NCI-H2171 (cell line): ENCODE measurements around the gene TOM1L2.

Source experiments
- DNase-seq: peaks from one replicate; lab custom pipeline; 2025; lab: John Stamatoyannopoulos, UW

TOM1L2 gene

DNA sequence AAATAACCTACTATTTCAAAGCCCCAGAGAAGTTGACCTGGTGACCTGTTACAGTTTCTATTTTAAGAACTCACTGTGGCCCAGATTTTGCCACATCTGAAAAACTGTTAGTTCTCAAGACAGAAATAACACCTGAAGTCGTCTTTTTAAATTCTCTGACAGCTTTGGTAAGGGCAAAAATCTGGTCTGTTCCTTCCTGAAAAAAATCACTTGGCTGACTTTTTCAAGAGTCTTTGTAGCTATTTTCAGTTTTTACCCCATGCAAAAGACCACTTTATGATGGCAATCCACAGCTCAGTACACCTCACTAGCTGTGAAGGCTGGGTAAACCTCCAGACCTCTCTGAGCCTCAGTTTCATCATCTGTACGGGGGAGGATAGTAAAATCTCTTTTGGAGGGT is 74.8 kb downstream of the TOM1L2 start:
- DNase-seq, result no peak

DNA sequence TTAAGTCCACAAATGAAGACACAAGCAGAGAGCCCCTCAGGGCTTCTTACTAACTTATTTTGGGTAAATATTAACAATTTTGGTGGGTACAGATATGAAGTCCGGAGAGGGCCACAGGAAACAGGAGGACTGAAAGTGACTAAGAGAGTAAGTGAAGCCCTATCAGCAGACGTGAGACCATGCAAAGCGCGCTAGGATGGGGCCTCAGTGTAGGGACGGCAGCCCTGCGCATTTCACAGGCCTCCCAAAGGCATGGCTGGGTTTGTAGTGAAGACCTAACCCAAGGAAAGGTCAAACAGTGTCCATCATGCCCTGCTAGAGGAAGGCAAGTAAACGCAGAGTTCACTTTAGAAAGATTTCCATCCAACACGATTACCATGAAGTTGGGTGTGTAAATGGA is 75.5 kb downstream of the TOM1L2 start:
- DNase-seq, result no peak

DNA sequence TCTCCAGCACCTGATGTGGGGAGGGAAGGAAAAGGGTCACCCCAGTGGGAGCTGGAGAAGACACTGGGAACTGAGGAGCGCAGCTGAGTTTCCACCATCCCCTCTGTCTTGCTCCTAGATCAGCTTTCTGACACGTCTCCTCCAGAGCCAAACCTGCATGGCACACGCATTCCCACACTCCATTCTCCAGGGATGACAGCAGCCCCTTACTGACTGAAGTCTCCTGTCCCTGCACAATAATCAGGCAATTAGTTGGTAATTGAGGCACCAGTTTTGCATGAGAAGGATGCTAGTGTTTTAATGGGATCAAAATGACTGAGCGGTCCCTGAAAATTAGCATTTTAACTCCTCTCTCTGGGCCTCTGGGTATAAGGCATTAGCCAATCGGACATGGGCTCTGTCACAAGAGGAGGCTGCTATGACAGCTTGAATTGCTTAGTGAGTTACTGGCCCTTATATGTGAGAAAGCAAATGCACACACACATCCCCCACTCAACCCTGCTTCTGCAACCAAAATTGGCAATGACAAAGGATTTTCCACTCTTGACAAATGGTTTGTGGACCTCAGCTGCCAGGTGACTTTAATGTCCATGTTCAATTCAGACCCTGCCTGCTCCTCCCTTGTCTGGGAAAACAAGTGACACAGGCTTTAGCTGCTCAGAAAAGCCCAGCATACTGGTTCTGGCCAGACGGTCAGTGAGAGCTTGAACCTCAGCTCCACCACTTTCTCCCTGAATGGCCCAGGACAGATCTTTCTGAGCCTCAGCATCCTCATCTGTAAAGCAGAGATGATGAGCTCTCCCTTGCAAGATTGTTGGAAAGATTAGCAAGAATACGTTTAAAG is 78.2 kb downstream of the TOM1L2 start:
- DNase-seq, result no peak

DNA sequence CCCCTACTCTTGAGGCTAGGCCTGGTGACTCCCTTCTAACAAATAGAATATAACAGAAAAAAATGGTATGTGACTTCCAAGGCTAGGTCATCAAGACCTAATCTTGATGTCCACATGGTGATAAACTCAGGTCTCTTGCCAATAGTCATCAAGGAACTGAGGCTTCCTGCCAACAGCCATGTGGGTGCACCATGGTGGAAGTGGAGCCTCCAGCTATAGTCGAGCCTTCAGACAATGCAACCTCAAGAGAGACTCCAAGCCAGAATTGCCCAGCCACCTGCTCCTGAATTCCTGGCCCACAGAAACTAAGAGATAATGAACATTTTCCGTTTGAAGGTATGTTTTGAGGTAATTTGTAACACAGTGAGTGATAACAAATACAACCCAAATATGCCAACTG is 79.5 kb downstream of the TOM1L2 start:
- no peak for DNase-seq

DNA sequence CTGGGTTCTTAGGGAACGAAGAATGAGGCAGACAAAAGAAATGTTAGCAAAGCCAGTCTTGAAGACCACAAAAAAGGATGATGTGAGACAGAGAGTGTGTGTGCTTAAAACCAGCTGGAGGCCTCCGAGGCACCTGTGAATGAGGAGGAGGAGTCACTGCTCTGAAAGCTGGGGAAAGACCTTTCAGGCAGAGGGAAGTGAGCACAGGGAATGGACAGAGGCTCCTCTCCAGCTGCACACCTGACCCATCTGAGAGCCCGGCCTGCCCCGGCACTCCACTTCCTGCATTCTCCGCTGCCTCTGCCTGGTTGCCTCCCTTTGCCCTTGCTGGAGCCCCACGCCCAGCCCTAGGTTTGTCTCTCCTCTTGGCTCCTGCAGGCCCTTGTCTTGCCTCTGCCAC is 80.2 kb downstream of the TOM1L2 start:
- no peak for DNase-seq

DNA sequence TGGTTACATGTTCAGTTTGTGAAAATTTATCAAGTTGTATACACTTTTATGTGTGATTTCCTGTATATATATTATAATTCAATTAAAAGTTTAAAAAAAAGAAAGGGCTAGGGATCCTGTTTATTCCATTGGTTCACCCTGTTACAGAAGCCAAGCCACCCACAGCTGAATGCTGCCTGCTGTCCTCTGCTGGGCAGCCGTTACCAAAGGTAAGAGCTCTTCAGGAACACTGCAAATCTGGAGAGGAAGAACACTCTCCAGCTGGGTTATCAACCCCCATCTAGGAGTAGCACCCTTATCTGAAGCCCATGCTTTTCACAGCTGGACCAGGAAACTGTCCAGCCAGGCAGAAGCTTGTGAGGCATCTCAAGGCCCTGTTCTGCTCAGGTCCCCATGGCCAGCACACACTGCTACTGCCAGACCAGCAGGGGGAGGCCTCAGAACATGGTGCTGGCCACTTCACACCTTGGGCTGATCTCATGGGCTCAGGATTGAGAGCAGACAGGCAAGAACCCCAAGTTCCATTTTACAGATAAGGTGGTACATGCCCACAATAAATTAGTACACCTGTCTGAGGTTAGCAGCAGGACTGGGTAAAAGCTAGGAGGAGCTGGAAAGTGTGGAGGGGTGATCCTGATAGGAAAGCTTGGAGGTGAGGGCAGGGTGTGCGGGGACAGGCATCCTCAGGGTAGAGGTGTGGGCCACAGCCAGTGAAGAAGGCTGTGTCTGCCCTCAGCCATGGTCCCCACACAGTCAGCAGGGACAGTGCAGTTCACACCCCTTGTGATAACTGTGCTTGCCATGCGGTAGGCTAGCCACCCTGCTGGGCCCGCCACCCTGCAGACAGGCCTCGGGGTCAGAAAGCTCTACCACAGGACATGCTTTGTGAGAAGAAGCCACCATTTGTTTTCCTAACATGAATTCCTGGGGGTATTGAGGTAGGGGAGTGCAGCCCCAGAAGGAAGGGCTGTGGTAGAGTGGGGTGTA is 81.1 kb downstream of the TOM1L2 start:
- no peak for DNase-seq

DNA sequence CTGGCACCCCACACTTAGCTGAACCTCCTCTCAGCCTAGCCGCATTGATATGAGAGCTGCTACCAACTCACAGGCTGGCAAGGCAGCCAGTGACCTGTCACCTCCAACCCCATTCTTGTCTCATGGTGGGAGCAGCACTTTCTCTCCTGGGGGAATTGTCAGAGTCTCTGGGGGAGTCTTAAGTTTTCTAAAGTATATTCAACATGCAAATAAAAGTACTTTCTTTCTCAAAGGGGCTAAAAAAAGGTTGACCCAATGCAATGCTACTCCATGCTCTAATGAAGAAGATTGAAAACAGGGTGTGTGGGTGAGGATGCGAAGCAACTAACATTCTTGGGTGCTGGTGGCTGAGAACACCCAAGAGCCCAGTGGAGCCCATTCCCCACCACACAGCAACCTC is 82.3 kb downstream of the TOM1L2 start:
- no peak for DNase-seq

DNA sequence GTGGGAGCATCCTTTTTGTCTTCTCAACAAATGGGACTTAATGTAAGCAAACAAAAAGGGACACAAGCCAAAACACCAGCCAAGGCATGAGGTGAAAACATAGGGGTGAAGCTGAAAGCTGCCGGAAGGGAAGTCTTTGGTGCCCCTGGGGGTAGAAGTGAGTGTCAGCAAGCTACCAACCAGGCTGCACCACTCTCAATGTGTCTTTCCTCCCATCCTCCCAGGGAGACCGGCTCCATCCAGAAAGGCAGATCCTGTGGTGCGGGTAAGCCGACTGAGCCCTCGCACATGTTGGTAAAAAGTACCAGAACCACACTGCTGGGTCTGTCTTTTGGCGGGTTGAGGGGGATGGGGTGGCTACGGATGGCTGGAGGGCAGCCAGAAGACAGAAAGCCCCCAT is 83.4 kb downstream of the TOM1L2 start:
- no peak for DNase-seq

DNA sequence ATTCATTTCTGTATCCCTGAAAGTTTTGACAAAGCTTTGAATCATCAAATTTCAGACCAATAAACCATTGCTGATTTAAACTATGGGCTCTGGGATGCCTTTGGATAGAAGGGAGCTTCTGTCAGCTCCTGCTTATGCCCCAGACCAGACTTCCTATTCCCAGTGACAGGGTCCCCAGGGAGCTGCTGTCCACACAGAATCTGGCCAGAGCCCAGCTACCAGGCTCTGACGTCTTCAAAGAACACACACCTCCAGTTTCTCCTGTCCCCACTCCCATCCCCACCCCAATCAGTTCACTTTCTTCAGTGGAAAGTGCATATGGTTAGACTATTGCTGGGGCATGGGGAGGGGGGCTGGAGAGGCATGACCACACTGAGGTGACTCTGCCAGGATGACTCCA is 83.8 kb downstream of the TOM1L2 start:
- no peak for DNase-seq

DNA sequence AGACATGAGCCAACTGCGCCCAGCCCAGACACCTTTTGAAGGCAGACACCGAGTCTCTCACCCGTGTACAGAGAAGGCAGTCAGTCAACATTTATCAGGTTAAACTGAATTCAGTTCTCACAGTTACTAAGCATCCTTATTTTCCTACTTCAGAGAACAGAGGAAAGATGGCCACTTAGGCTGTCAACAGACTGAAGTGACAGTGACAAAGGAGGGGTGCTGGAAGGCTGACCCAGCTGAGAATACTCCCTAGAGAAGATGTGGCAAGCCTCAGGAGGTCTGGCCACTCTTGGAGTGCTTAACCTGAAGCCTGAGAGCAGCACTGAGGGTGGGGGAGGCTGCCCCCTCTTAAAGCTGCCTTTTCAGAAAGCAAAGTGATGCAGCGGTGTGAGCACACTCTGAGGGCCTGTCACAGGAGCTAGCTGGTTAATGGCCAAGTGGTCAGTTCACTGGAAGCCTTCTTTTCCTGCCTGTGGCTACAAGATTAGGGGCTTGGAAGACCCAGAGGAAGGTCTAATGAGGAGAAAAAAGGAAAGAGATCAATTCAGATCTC is 84.4 kb downstream of the TOM1L2 start:
- DNase-seq, result no peak

DNA sequence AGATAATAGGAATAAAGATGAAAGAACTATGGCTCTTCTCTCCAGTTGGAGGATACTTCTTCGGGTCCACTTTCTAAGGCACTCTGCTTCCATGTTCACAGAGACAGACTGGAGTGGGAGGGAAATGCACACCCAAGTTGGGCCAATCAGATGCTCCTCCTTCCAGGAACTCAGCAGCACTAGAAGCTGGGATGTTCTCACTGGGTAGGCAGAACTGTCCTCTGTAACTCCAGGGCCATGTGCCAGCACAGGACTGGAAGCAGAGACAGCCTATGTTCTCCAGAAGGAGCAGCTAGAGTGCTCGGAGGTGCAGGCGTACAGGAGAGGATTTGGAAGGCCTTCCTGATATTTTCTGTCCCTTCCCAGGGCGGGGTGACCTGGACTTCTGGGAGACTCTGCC is 85.5 kb downstream of the TOM1L2 start:
- DNase-seq, result no peak

DNA sequence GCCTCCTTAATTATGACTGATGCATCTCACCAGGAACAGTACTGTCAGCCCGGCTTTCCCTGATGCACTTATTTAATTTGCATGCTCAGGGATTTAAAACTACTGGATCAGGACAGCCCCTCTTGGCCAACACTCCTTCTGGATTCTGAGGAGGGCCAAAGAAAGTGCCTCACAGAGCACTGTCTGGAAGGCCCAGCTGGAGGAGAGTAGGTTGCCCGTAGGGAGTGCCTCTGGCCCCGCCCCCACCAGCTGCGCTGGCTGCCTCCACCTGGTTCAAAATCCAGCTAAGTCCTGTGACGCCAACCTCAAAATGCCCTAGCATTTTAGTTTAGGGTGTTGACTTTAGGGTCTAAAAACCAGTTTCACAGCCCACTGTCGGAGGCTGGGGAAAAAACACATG is 86.0 kb downstream of the TOM1L2 start:
- DNase-seq, result peak; percentile 69

DNA sequence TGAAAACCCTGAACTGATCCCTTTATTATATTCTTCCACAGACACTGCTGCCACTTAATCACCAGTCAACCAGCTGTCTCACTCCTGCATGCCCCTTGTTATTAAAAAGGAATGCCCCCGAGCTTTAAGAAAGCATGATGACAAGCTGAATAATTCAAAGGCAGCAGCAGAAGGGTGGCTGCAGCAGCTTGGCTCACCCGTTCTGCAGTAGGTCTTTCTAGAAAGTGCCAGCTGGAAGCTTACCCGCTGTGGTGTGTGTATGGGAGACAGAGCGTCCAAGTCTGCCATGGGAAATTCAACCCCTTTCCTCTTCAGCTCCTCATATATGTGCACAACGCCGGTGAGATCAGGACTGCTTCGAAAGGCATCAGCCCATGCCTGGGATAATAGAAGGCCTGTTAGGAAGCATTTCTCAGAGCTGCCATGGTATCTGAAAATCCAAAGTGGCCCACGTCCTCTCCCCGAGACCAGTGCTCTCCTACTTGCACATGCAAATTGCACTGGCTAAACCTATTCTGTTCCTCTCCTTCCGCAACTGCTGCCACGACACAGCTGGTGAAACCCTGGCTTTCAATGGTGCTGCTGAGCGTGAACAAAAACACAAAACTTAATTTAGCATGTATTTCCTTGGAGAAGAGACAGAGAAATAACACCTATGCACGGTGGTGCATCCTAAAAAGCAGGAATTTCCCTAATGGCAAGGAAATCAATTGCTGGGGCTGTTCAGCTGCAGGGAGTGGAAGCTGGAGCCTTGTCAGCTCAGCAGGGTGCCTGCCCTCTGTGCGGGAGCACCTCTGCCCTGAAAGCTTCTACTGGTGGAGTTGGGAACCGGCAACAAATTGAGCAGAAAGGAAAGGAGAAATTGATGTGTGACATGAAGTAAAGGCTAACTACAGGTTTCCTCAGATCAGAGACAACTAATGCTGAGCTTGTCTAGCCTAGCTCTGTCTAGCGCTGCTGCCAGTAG is 87.5 kb downstream of the TOM1L2 start:
- no peak for DNase-seq

DNA sequence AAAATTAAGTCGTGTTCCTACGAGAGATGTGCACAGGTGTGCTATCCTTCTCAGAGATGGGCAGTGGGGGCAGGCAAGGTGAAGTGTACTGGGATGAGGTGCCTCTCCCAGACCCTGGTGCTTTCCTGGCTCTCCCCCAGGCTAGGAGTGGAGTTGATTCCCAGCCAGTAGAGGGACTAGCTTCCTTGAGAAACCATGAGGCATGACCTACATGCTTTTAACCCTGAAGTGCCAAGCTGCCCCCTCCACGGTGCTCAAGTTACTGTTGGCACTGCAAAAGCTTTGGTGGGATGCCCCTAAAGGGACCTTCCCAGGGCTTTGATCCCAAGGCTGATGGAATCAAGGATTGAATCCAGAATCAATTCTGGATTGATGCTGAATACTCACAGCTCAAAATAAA is 88.4 kb downstream of the TOM1L2 start:
- DNase-seq, result no peak

DNA sequence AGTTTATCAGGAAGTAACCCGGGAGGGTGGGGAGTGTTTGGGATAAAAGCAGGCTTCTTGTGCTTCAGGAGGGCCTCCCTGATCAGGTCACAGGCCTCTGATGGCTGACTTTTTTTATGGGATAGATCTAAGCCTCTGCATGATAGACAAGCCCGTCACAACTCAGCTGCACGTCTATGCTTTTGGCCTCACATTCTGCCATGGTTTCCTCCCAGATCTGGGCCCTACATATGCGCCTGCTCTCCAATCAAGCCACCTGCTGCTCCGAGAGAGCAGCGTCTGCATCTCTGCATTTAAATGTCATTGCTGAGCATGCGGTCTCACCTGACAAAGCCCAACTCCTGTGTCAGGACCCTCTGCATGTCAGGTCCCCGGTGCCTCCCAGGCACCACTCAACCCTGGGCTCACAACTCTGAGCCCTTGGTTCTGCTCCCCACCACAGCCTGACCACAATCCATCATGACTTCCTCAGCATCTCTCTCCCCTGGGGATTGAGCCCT is 90.1 kb downstream of the TOM1L2 start:
- no peak for DNase-seq

DNA sequence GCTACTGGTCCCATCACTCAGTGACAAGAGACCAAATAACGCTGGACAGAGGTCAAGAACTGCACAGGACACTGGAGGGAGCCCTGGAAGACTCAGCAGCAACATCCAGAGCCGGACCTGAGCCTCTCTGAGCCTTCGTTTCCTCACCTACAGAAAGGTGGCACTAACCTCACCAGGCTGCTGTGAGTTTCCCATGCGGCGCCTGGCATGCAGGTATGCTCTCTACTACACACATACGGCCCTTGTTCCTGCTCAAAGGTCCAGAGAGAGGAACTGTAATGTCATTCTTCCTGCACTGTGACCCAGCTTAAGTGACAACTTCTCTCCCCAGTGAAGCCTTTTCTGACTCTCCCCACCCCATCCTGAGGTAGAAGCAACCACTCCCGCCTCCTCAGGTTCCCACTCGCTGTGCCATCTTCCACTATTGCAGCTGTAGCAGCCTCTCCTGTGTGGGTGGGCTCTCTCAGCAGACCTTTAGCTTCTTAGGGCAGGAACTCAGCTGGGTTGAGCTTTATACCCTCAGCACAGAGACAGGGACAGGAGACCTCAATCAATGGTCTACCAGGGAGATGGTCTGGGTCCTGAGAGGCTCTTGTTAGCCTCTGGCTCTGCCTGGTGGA is 91.5 kb downstream of the TOM1L2 start:
- no peak for DNase-seq

DNA sequence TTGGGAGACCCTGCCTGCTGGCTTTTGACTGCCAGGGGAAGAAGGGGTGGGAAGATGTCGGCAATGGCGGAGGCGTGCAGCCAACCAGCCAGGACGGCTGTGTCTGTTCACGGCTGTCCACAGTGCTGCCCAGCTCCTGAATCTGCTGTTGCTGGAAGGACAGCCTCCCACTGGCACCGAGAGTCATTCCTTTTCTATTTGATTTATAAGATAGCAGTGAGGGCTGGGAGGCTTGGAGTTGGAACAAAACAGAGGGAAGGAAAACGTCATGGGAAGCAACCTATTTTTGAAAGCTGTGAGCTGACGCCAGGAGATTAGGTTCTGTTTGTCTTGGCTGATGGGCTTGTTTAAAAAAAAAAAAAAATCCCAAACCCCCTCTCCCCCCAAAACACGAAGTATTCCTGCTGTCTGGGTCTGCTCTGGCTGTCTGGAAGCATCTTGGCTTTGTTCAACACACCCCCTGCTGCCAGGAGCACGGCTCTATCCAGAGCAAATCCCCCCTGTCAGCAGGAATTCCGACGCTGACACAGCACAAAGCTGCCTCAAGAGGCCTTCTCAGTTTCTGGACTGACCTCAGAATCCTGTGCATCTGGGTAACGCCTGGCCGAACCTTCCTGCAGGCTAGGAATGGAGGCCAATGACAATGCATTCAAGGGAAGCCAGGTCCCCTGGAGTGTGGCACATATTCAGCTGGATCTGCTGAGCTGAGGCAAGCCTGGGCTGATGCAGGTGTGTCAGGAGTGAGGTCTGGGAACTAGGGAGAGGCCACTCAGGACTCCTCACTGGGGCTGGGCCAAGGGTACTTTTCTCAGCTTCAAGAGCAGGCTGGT is 94.5 kb downstream of the TOM1L2 start:
- DNase-seq, result no peak

DNA sequence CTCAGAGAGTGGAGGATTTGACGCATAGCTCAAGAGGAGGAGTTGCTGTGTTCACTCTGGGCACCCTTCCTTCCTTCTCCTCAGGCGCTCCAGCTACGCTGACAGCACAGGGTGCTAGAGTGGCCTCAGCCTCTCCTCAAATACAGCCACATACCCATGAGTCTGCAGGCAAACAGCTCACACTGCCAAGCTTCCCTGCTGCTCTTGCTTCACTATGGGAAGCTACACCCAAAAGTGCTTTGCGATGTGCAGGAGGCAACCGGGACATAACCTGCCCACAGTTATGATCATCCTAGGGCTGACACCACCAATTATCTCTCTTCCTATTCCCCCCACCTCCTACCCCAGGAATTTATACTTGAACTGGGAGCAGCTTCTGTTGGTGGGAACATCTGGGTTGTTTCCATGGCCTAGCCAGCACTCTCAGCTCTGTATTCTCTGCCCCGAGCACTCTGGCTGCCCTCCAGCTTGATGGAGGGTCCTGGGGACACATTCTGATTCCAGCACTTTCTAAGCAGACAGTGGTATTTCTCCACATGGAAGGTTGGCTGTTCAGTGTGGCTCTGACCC is 95.2 kb downstream of the TOM1L2 start:
- no peak for DNase-seq

DNA sequence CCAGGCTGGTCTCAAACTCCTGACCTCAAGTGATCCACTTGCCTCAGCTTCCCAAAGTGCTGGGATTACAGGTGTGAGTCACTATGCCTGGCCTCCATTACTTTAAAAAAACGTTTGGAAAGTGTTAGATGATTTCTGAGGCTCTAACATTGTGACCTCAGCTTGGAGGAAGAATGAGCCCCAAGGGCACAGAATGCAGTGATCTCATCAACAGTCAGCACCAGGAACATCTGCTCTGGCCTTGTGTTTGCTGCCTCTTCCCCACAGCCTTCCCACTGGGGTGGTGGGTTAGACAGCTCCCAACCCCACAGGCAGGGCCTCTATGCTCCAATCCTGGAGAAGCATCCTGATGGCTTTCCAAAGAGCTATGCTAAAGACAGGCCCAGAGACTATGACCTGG is 97.7 kb downstream of the TOM1L2 start:
- no peak for DNase-seq
